HepG2 (cell line): ENCODE results near the gene SHROOM1. TPM values are rescaled to one million over a fixed set of nuclear protein-coding genes. Genes with fewer than 3 reads are reported as not detected.

Experiments
- BHLHE40 ChIP-seq: IDR thresholded peaks from 2 replicates; pipeline ENCODE4 v1.6.1; 2011; ENCODE audit warnings: low read length, improper control_type of control experiment
- BRD4 ChIP-seq: sonication (generic); formaldehyde crosslinking; IDR thresholded peaks from 2 replicates; pipeline ENCODE4 v1.4.0; 2020; ENCODE audit warnings: missing genetic modification reagents
- DMAP1 ChIP-seq: IDR thresholded peaks from 2 replicates; pipeline ENCODE4 v1.6.1; 2016
- DMTF1 ChIP-seq: sonication (generic); formaldehyde crosslinking; IDR thresholded peaks from 2 replicates; pipeline ENCODE4 v1.4.0; 2020; ENCODE audit warnings: mild to moderate bottlenecking, missing genetic modification reagents
- GATAD2A ChIP-seq: IDR thresholded peaks from 2 replicates; pipeline ENCODE4 v1.6.1; 2016
- HNRNPLL ChIP-seq: fragments of 200-400 bp; formaldehyde crosslinking; IDR thresholded peaks from 2 replicates; pipeline ENCODE4 v1.6.1; 2017; ENCODE audit warnings: mild to moderate bottlenecking, low read depth, low read length; ENCODE audit not compliant: poor library complexity, severe bottlenecking
- KAT2B ChIP-seq: fragments of 150-350 bp; IDR thresholded peaks from 2 replicates; pipeline ENCODE4 v1.6.1; 2014; ENCODE audit warnings: low read depth, low read length, borderline replicate concordance
- KAT7 ChIP-seq: IDR thresholded peaks from 2 replicates; pipeline ENCODE4 v1.6.1; 2018; ENCODE audit warnings: borderline replicate concordance, missing compliant biosample characterization
- MIXL1 ChIP-seq: IDR thresholded peaks from 2 replicates; pipeline ENCODE4 v1.6.1; 2016
- NR2F6 ChIP-seq, 2 experiments: IDR thresholded peaks; 2 replicates each; pipeline ENCODE4 v1.6.1; 2016; ENCODE audit warnings: antibody characterized with exemption in 1 of 2, mild to moderate bottlenecking in 1 of 2
- PHF8 ChIP-seq: sonication (generic); formaldehyde crosslinking; IDR thresholded peaks from 2 replicates; pipeline ENCODE4 v1.5.0; 2020; ENCODE audit warnings: missing genetic modification reagents
- REXO4 ChIP-seq: sonication (generic); formaldehyde crosslinking; IDR thresholded peaks from 2 replicates; pipeline ENCODE4 v1.8.0; 2022; ENCODE audit warnings: missing genetic modification reagents, mild to moderate bottlenecking, borderline replicate concordance
- SATB2 ChIP-seq: sonication (generic); formaldehyde crosslinking; IDR thresholded peaks from 2 replicates; pipeline ENCODE4 v1.5.0; 2020; ENCODE audit warnings: missing genetic modification reagents
- SMAD3 ChIP-seq: sonication (generic); formaldehyde crosslinking; IDR thresholded peaks from 2 replicates; pipeline ENCODE4 v1.4.0; 2020; ENCODE audit warnings: missing genetic modification reagents
- TFDP2 ChIP-seq: sonication (generic); formaldehyde crosslinking; IDR thresholded peaks from 2 replicates; pipeline ENCODE4 v1.4.0; 2020; ENCODE audit warnings: missing genetic modification reagents
- THYN1 ChIP-seq: sonication (generic); formaldehyde crosslinking; IDR thresholded peaks from 2 replicates; pipeline ENCODE4 v1.8.1; 2023; ENCODE audit warnings: low read depth, mild to moderate bottlenecking, moderate library complexity, missing genetic modification reagents, borderline replicate concordance
- USF2 ChIP-seq, 2 experiments: sonication (generic) in 1 of 2; formaldehyde crosslinking in 1 of 2; IDR thresholded peaks; 2 replicates each; pipeline versions ENCODE4 v1.5.1 to v1.6.1; 2011 to 2020; ENCODE audit warnings: borderline replicate concordance in 1 of 2, low read depth in 1 of 2, low read length in 1 of 2, mild to moderate bottlenecking in 1 of 2, missing genetic modification reagents in 1 of 2, moderate library complexity in 1 of 2
- ZBTB1 ChIP-seq: sonication (generic); formaldehyde crosslinking; IDR thresholded peaks from 2 replicates; pipeline ENCODE4 v1.4.0; 2020; ENCODE audit warnings: missing genetic modification reagents, borderline replicate concordance
- ZFP1 ChIP-seq: IDR thresholded peaks from 2 replicates; pipeline ENCODE4 v1.6.1; 2016
- ZNF3 ChIP-seq: IDR thresholded peaks from 2 replicates; pipeline ENCODE4 v1.7.0; 2017; ENCODE audit warnings: inconsistent platforms
- ZNF430 ChIP-seq: sonication (generic); formaldehyde crosslinking; IDR thresholded peaks from 2 replicates; pipeline ENCODE4 v1.9.0; 2021; ENCODE audit warnings: mild to moderate bottlenecking, missing genetic modification reagents
- ZNF501 ChIP-seq: sonication (generic); formaldehyde crosslinking; IDR thresholded peaks from 2 replicates; pipeline ENCODE4 v1.5.1; 2020; ENCODE audit warnings: mild to moderate bottlenecking, moderate library complexity, missing genetic modification reagents
- ZNF512 ChIP-seq: sonication (generic); formaldehyde crosslinking; IDR thresholded peaks from 2 replicates; pipeline ENCODE4 v1.4.0; 2020; ENCODE audit warnings: mild to moderate bottlenecking, missing genetic modification reagents
- ZNF572 ChIP-seq: sonication (generic); formaldehyde crosslinking; IDR thresholded peaks from 2 replicates; pipeline ENCODE4 v1.5.1; 2020; ENCODE audit warnings: mild to moderate bottlenecking, missing genetic modification reagents
- polyA plus RNA-seq, 8 experiments: library from polyadenylated mRNA; depleted of rRNA in 3 of 8; stranded (reverse) in 7 of 8; unstranded in 1 of 8; fragments of >200 nt; fragmentation: Illumina TruSeq in 4 of 8; extraction: Trizol in 4 of 8; gene quantifications; 2 replicates each; pipeline versions ENCODE4 v1.2.1 to v1.2.3, GENCODE V29; 2011 to 2016; ENCODE audit warnings: low read depth in 4 of 8, missing spikeins in 1 of 8, mixed read lengths in 1 of 8; ENCODE audit not compliant: insufficient read depth in 1 of 8
- total RNA-seq, 5 experiments: library from RNA; depleted of rRNA; stranded (reverse); fragments of >200 nt; fragmentation: Illumina TruSeq; extraction: Trizol; gene quantifications; 2 replicates each; pipeline ENCODE4 v1.2.3, GENCODE V29; 2016; ENCODE audit warnings: low read depth in 1 of 5

The SHROOM1 gene
- total and polyA plus RNA-seq, 2 of the 13 experiments (the other 11 are each of a cell fraction or from before 2014, with no cell fraction given): 18.2 to 25.7 TPM

GRCh38 chr5:132807163-132807838, 23.1 kb downstream of the SHROOM1 start (continued):
- TF ChIP-seq BRD4 (CRISPR knock-in tag) (0 out of 2 replicates have a peak, but pooled peaks have one; percentile 20), ZNF430 (CRISPR knock-in tag) (peak; percentile 87; the same call in 1 of the 2 replicates), ZFP1 (no peak; the same call in 1 of the 2 replicates), HNRNPLL (no peak), DMTF1 (CRISPR knock-in tag) (no peak), USF2 (IDR thresholded peaks at IDR 0.05; ENCODE audit: low read depth, low read length) (no peak), USF2 (CRISPR knock-in tag; IDR thresholded peaks at IDR 0.05; ENCODE audit: borderline replicate concordance) (peak; percentile 56), REXO4 (CRISPR knock-in tag) (no peak), DMAP1 (CRISPR knock-in tag) (peak; percentile 82), ZBTB1 (CRISPR knock-in tag) (no peak), ZNF3 (CRISPR knock-in tag) (no peak), ZNF572 (CRISPR knock-in tag) (peak; percentile 81; the same call in 1 of the 2 replicates), ZNF501 (peak; percentile 86), GATAD2A (peak; percentile 94; the same call in 1 of the 2 replicates), SATB2 (no peak), THYN1 (no peak), TFDP2 (CRISPR knock-in tag) (0 out of 2 replicates have a peak, but pooled peaks have one; percentile 12), KAT2B (no peak), ZNF512 (CRISPR knock-in tag) (no peak), MIXL1 (CRISPR knock-in tag) (peak; percentile 81), KAT7 (CRISPR knock-in tag) (peak; percentile 29; the same call in 1 of the 2 replicates), BHLHE40 (peak; percentile 82), NR2F6 (IDR thresholded peaks at IDR 0.05) (peak; percentile 76), NR2F6 (CRISPR knock-in tag; IDR thresholded peaks at IDR 0.05) (peak; percentile 74), SMAD3 (CRISPR knock-in tag) (peak; percentile 41; the same call in 1 of the 2 replicates), PHF8 (peak; percentile 7; the same call in 1 of the 2 replicates)
